ENCODE measurements around the gene MAPK10. TPM values are rescaled to one million over a fixed set of nuclear protein-coding genes. Genes with fewer than 3 reads are reported as not detected.

Gene MAPK10
- total and polyA plus RNA-seq, 2 of the 8 experiments (the other 6 are each of a cell fraction or from before 2014, with no cell fraction given): 2.5 to 3.1 TPM

- no peak for TF ChIP-seq SIN3A (conservative IDR thresholded peaks at IDR 0.05 in 1 of 2, IDR thresholded peaks at IDR 0.05 in 1 of 2; ENCODE audit: low read depth in 1 of 2, low read length in 2 of 2)
- 90% methylated on average over 2 of the region's 2 CpGs; no CpG with 5 or more reads in 1 of the 2 experiments for WGBS, 2 experiments (ENCODE audit: extremely low coverage in 1 of 2, insufficient coverage in 1 of 2, insufficient read length in 1 of 2, insufficient replicate concordance in 2 of 2, low coverage in 1 of 2, low lambda C conversion rate in 2 of 2, missing lambda C conversion rate in 1 of 2)
- H3K23ac ChIP-seq (ENCODE audit: insufficient read length): no peak overlapping the region
- no peak overlapping the region for H3K14ac ChIP-seq (ENCODE audit: insufficient read length)
- H3K4ac ChIP-seq (replicated peaks; ENCODE audit: insufficient read length, low read depth, low read length): no peak overlapping the region
- H2BK120ac ChIP-seq (replicated peaks; ENCODE audit: low read depth, low read length): no peak overlapping the region
- H4K91ac ChIP-seq (replicated peaks; ENCODE audit: insufficient read length, low read length): no peak overlapping the region
- no peak overlapping the region for H2AK5ac ChIP-seq (ENCODE audit: low read depth, low read length)
- no peak overlapping the region for H2BK15ac ChIP-seq (ENCODE audit: low read length)
- no peak overlapping the region for H3K27ac ChIP-seq (ENCODE audit: low read depth, low read length)
- H3K9me3 ChIP-seq (ENCODE audit: insufficient read depth in 2 of 2, low read depth in 1 of 2, low read length in 1 of 2): no peaks in the 10 kb centered on the region; a peak in 1 of 4 replicates
- no peaks in the 10 kb centered on the region for H3K79me2 ChIP-seq (ENCODE audit: control insufficient read depth in 1 of 2, insufficient read depth in 2 of 2, low read length in 2 of 2)
- H3K56ac ChIP-seq (replicated peaks; ENCODE audit: insufficient read length, low read depth, low read length): no peak overlapping the region
- H3K18ac ChIP-seq (ENCODE audit: extremely low read depth, low read length): no peak overlapping the region
- H2BK12ac ChIP-seq (ENCODE audit: low read depth, low read length): no peak overlapping the region
- no peaks in the 10 kb centered on the region for H3K79me1 ChIP-seq (ENCODE audit: low read depth, low read length)
- H3K27me3 ChIP-seq (replicated peaks in 1 of 4; ENCODE audit: control insufficient read depth in 3 of 4, extremely low read depth in 1 of 4, insufficient read depth in 3 of 4, low read length in 3 of 4): no peaks in the 10 kb centered on the region
- no peak overlapping the region for H2BK5ac ChIP-seq (ENCODE audit: low read depth, low read length)
- no peak for FAIRE-seq
- H4K5ac ChIP-seq (ENCODE audit: insufficient read length, low read depth, low read length): no peak overlapping the region
- H3K36me3 ChIP-seq (ENCODE audit: control insufficient read depth in 2 of 4, insufficient read depth in 4 of 4, low read length in 3 of 4): no peaks in the 10 kb centered on the region
- H2BK20ac ChIP-seq (ENCODE audit: low read length): no peak overlapping the region
- H4K8ac ChIP-seq (ENCODE audit: extremely low read depth, insufficient read depth, low read length): no peak overlapping the region
- H3K9ac ChIP-seq (replicated peaks in 1 of 4; ENCODE audit: extremely low read depth in 1 of 4, low read depth in 3 of 4, low read length in 3 of 4): no peak overlapping the region
- H3K4me1 ChIP-seq (replicated peaks in 1 of 4; ENCODE audit: control insufficient read depth in 3 of 4, insufficient read depth in 4 of 4, low read length in 3 of 4): no peaks in the 10 kb centered on the region
- ChIA-PET CTCF (ENCODE audit: partially characterized antibody) (interaction anchor here (1.2 kb wide), 1 partner anchor 11 kb away, joined by 3 read pairs; no protein-coding TSS in a partner anchor), POLR2A (ENCODE audit: partially characterized antibody) (no interaction called here)
- H3K23me2 ChIP-seq (ENCODE audit: low read depth, low read length): no peaks in the 10 kb centered on the region
- DNase-seq (ENCODE audit: low read depth in 1 of 2, low spot score in 2 of 2): no peak
- no peak overlapping the region for H3K4me2 ChIP-seq (ENCODE audit: insufficient read depth in 1 of 2, low read depth in 2 of 2, low read length in 2 of 2)
- H3K4me3 ChIP-seq (ENCODE audit: extremely low read depth in 1 of 4, insufficient read depth in 2 of 4, low read depth in 3 of 4, low read length in 4 of 4): no peak overlapping the region
- H2AFZ ChIP-seq (ENCODE audit: low read length): no peak overlapping the region
- H4K20me1 ChIP-seq (replicated peaks in 1 of 2; ENCODE audit: control insufficient read depth in 1 of 2, insufficient read depth in 2 of 2, low read length in 2 of 2): no peaks in the 10 kb centered on the region
Observed at GRCh38 chr4:86401826-86402225, 42.0 kb upstream of the MAPK10 start.
